GM12892 (cell line): ENCODE measurements around the gene OR4K2.
"Not testable (repeated sequence)": the region's sequence is repeated elsewhere in the genome, so short reads cannot be mapped to it uniquely, and the experiment has no call there.

Experiments
- POLR2A ChIP-seq: IDR thresholded peaks from 2 replicates; pipeline ENCODE4 v1.6.1; 2011; ENCODE audit warnings: low read depth, low read length, control low read depth
- POLR2AphosphoS5 ChIP-seq: IDR thresholded peaks from 2 replicates; pipeline ENCODE4 v1.6.1; 2011; ENCODE audit warnings: low read depth, low read length, control low read depth
- TAF1 ChIP-seq: IDR thresholded peaks from 2 replicates; pipeline ENCODE4 v1.6.1; 2011; ENCODE audit warnings: low read depth, mild to moderate bottlenecking, control low read depth, low read length, borderline replicate concordance

DNA sequence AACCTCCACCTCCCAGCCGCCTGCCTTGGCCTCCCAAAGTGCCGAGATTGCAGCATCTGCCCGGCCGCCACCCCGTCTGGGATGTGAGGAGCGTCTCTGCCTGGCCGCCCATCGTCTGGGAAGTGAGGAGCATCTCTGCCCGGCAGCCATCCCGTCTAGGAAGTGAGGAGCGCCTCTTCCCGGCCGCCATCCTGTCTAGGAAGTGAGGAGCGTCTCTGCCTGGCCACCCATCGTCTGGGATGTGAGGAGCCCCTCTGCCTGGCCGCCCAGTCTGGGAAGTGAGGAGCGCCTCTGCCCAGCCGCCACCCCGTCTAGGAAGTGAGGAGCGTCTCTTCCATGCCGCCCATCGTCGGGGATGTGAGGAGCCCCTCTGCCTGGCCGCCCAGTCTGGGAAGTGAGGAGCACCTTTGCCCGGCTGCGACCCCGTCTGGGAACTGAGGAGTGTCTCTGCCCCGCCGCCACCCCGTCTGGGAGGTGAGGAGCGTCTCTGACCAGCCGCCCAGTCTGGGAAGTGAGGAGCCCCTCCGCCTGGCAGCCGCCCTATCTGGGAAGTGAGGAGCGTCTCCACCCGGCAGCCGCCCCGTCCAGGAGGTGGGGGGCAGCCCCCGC lies 8.8 kb upstream of the OR4K2 start:
- not testable (repeated sequence) for TF ChIP-seq POLR2AphosphoS5, POLR2A, TAF1
